ENCODE data around the gene SPDYC.
A peak's percentile ranks its signal among the peaks of the same experiment; 100 is the strongest.
"Not testable (repeated sequence)": the region's sequence is repeated elsewhere in the genome, so short reads cannot be mapped to it uniquely, and the experiment has no call there.

SPDYC gene

GRCh38 chr11:65169164-65169641, 830 bp upstream of the SPDYC start:
- DNase-seq, result no peak

- no peak for DNase-seq
Observed at GRCh38 chr11:65172600-65172999, 2.6 kb downstream of the SPDYC start.

GRCh38 chr11:65174571-65175010, 4.6 kb downstream of the SPDYC start:
- DNase-seq, result not testable (repeated sequence)

GRCh38 chr11:65180877-65181568, 11.0 kb downstream of the SPDYC start:
- peak; percentile 52 for DNase-seq

GRCh38 chr11:65181569-65182257, 11.7 kb downstream of the SPDYC start, which contains the start of gene CAPN1:
Gene CAPN1 (plus strand): TSS chr11:65181928. CDS start chr11:65182702, 774 bp downstream.
- DNase-seq, result peak; percentile 55

GRCh38 chr11:65182258-65183170, 12.5 kb downstream of the SPDYC start:
- DNase-seq, result no peak

- no peak for DNase-seq
Observed at GRCh38 chr11:65183201-65183891, 13.3 kb downstream of the SPDYC start.

- DNase-seq, result no peak
Observed at GRCh38 chr11:65184146-65184545, 14.1 kb downstream of the SPDYC start.

GRCh38 chr11:65185171-65185570, 15.1 kb downstream of the SPDYC start:
- DNase-seq, result no peak

- DNase-seq, result no peak
Observed at GRCh38 chr11:65185869-65186341, 15.9 kb downstream of the SPDYC start.

- no peak for DNase-seq
Observed at GRCh38 chr11:65186701-65187100, 16.7 kb downstream of the SPDYC start.

GRCh38 chr11:65187146-65187675, 17.2 kb downstream of the SPDYC start:
- DNase-seq, result no peak

GRCh38 chr11:65187971-65188461, 18.0 kb downstream of the SPDYC start:
- no peak for DNase-seq

GRCh38 chr11:65188486-65188885, 18.5 kb downstream of the SPDYC start:
- no peak for DNase-seq

GRCh38 chr11:65189191-65189590, 19.2 kb downstream of the SPDYC start:
- DNase-seq, result no peak

- DNase-seq, result no peak
Observed at GRCh38 chr11:65194564-65194963, 24.5 kb downstream of the SPDYC start.

GRCh38 chr11:65204143-65204542, 34.1 kb downstream of the SPDYC start:
- no peak for DNase-seq

GRCh38 chr11:65204646-65205601, 34.9 kb downstream of the SPDYC start:
- DNase-seq, result peak; percentile 41

GRCh38 chr11:65205602-65205967, 35.6 kb downstream of the SPDYC start:
- DNase-seq, result no peak

- no peak for DNase-seq
Observed at GRCh38 chr11:65206441-65206841, 36.4 kb downstream of the SPDYC start.

GRCh38 chr11:65206901-65207300, 36.9 kb downstream of the SPDYC start:
- DNase-seq, result no peak

Measured in T-helper 9 cell (primary cell).